ENCODE measurements around the gene RAI14. TPM values are rescaled to one million over a fixed set of nuclear protein-coding genes. Genes with fewer than 3 reads are reported as not detected.

The RAI14 gene
- total and polyA plus RNA-seq, 2 donors from 2014 or later = 13.2 to 60.3 TPM

DNA sequence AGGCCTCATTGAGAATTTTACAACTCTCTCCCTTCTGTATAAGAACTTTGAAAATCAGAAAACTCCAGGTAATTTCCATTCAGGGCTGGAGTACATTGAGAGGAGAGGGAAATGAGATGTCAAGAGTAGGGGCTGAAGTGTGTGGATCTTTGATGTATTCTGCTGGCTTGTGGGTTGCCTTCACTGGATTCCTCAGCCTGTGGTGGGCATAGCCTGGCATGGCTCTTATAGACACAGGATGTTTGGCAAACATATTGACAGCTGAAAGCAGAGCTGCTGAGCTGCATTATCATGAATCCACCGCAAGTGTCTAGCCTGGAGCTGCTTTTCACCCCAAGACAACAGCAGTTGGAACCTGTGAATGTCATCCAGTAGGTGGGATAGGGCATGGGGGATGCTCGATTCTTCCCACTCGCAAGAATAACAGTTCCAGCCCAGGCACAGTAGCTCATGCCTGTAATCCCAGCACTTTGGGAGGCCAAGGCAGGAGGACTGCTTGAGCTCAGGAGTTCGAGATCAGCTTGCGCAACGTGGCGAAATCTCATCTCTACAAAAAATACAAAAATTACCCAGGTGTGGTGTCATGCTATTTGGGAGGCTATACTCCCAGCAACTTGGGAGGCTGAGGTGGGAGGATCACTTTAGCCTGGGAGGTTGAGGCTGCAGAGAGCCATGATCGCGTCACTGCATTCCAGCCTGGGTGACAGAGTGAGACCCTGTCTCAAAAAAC, 146.9 kb downstream of the RAI14 start:
- DNase-seq (no peak), FAIRE-seq (no peak)
- Histone ChIP-seq H3K4me3 (ENCODE audit: low read length in 3 of 3) (no peak overlapping the region), H3K9me3 (ENCODE audit: control insufficient read depth in 2 of 3, insufficient read depth in 1 of 3, low read length in 3 of 3) (no peaks in the 10 kb centered on the region), H3K4me1 (ENCODE audit: control insufficient read depth in 2 of 3, insufficient read depth in 2 of 3, low read depth in 1 of 3, low read length in 3 of 3) (no peaks in the 10 kb centered on the region), H3K27me3 (ENCODE audit: control insufficient read depth, insufficient read depth, low read length) (no peaks in the 10 kb centered on the region), H3K36me3 (ENCODE audit: control insufficient read depth in 2 of 3, insufficient read depth in 3 of 3, low read length in 3 of 3) (peaks cover 0 to 42% (median 23%) of the 10 kb centered on the region in 3 donors), H3K9ac (ENCODE audit: low read length in 3 of 3) (no peak overlapping the region), H3K27ac (ENCODE audit: low read depth in 2 of 2, low read length in 2 of 2) (no peak overlapping the region)
- TF ChIP-seq, protein P1, sequence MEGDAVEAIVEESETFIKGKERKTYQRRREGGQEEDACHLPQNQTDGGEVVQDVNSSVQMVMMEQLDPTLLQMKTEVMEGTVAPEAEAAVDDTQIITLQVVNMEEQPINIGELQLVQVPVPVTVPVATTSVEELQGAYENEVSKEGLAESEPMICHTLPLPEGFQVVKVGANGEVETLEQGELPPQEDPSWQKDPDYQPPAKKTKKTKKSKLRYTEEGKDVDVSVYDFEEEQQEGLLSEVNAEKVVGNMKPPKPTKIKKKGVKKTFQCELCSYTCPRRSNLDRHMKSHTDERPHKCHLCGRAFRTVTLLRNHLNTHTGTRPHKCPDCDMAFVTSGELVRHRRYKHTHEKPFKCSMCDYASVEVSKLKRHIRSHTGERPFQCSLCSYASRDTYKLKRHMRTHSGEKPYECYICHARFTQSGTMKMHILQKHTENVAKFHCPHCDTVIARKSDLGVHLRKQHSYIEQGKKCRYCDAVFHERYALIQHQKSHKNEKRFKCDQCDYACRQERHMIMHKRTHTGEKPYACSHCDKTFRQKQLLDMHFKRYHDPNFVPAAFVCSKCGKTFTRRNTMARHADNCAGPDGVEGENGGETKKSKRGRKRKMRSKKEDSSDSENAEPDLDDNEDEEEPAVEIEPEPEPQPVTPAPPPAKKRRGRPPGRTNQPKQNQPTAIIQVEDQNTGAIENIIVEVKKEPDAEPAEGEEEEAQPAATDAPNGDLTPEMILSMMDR (IDR thresholded peaks at IDR 0.05; ENCODE audit: borderline replicate concordance, extremely low read depth, insufficient read depth) = no peak
- intact Hi-C loops (cut with DNase I) = no loop called here

DNA sequence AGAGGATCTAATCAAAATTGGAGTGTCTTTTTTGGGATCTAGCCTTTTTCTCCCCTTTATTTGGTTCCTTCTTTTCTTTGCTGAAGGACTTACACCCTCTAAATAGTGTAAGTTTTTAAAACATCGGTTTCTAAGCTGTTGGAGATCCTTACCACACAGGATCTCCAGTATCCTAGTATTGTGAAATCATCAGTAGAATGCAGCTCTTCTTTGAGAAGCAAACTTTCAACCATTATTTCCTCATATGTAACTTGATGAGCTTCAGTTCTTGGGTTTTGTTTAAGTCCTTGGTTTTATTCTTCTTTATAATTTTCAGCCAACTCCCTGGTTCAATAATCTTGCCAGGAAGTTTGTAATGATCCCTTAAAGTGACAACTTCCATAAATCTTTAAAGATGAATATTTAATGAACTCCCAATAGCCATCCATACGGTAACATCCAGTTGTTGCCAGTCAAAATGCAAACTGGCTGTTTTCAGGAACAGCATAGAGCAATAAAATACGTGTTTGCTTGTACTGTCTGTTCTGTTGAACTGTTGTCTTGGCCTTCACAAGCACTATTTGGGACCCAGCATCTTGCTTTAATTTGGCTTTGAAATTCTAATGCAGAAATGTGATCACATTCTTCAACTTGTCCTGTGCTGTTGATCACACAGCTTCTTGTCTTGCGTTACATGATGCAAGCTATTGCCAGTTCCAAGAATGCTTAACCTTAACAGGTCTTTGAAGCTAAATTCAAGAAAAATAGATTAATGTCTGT, 148.0 kb downstream of the RAI14 start:
- Histone ChIP-seq H3K36me3 (ENCODE audit: control insufficient read depth in 2 of 3, insufficient read depth in 3 of 3, low read length in 3 of 3) (peaks cover 0 to 36% (median 17%) of the 10 kb centered on the region in 3 donors), H3K27me3 (ENCODE audit: control insufficient read depth, insufficient read depth, low read length) (no peaks in the 10 kb centered on the region), H3K4me3 (ENCODE audit: low read length in 3 of 3) (no peak overlapping the region), H3K9me3 (ENCODE audit: control insufficient read depth in 2 of 3, insufficient read depth in 1 of 3, low read length in 3 of 3) (no peaks in the 10 kb centered on the region), H3K9ac (ENCODE audit: low read length in 3 of 3) (no peak overlapping the region), H3K4me1 (ENCODE audit: control insufficient read depth in 2 of 3, insufficient read depth in 2 of 3, low read depth in 1 of 3, low read length in 3 of 3) (no peaks in the 10 kb centered on the region), H3K27ac (ENCODE audit: low read depth in 2 of 2, low read length in 2 of 2) (no peak overlapping the region)
- no peak for DNase-seq
- no peak for FAIRE-seq
- TF ChIP-seq, protein P1 (IDR thresholded peaks at IDR 0.05; ENCODE audit: borderline replicate concordance, extremely low read depth, insufficient read depth) = no peak
- intact Hi-C loops (cut with DNase I) = no loop called here

DNA sequence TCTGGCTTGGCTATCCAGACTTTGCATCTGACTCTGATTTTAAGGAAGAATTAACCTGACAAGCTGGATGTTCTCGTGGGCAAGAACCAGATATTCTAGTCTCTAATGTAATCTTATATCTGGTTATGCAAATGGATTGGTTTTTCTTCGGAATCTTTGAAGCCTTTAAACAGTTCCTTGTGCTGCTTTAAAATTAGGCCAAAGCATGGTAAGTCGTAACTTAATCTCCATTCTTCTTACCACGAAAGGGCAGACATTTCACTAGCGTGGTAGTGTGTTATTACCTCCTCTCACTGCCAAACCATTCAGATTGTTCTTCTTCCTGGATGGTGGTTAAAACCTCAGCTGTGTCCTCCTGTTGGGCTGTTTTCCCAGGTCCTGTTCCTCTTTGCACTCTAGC, 148.8 kb downstream of the RAI14 start:
- Histone ChIP-seq H3K9ac (ENCODE audit: low read length in 3 of 3) (no peak overlapping the region), H3K27ac (ENCODE audit: low read depth in 2 of 2, low read length in 2 of 2) (no peak overlapping the region), H3K36me3 (ENCODE audit: control insufficient read depth in 2 of 3, insufficient read depth in 3 of 3, low read length in 3 of 3) (peaks cover 0 to 36% (median 16%) of the 10 kb centered on the region in 3 donors), H3K4me3 (ENCODE audit: low read length in 3 of 3) (no peak overlapping the region), H3K9me3 (ENCODE audit: control insufficient read depth in 2 of 3, insufficient read depth in 1 of 3, low read length in 3 of 3) (no peaks in the 10 kb centered on the region), H3K27me3 (ENCODE audit: control insufficient read depth, insufficient read depth, low read length) (no peaks in the 10 kb centered on the region), H3K4me1 (ENCODE audit: control insufficient read depth in 2 of 3, insufficient read depth in 2 of 3, low read depth in 1 of 3, low read length in 3 of 3) (no peaks in the 10 kb centered on the region)
- intact Hi-C loops (cut with DNase I) = no loop called here
- no peak for DNase-seq
- TF ChIP-seq, protein P1 (IDR thresholded peaks at IDR 0.05; ENCODE audit: borderline replicate concordance, extremely low read depth, insufficient read depth) = no peak
- no peak for FAIRE-seq

All from kidney (tissue), 14 donors.